Gastrocnemius medialis (tissue), 4 donors: Measurements from ENCODE around the gene FRY.

Experiments
- CTCF ChIP-seq, 5 experiments: fragments of 450-650 bp in 3 of 5; fragments of 200-600 bp in 2 of 5; sonication (generic) in 2 of 5; IDR thresholded peaks in 4 of 5; conservative IDR thresholded peaks in 1 of 5; 1 replicate in 4 of 5; 2 replicates in 1 of 5; pipeline ENCODE4 v1.5.1; 2016 to 2019; ENCODE audit warnings: antibody characterized with exemption in 5 of 5, mild to moderate bottlenecking in 3 of 5, moderate library complexity in 3 of 5
- POLR2A ChIP-seq, 2 donors: fragments of 450-650 bp; IDR thresholded peaks; one replicate each; pipeline ENCODE4 v1.6.1; 2017; ENCODE audit warnings: antibody characterized with exemption in 2 of 2, mild to moderate bottlenecking in 2 of 2, moderate library complexity in 2 of 2

DNA sequence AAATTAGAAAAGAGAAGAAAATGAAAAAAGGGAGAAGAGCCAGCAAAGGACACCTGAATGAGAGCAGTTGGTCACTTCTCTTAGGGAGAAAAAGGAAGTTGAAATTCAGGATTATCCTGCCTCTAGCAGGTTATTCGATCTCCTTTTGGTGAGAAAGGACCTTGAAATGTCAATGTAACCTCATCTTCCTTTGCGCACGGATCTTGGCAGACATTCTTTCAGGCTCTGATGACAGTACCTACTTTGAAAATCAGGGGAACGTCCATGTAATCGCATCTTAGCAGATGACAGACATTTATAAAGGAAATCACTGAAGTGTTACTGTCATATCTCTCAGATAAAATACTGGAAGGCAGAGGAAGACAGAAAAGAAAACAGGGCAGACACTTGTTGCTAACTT, 36.7 kb downstream of the FRY start:
- TF ChIP-seq CTCF (IDR thresholded peaks at IDR 0.05 in 4 of 5, conservative IDR thresholded peaks at IDR 0.05 in 1 of 5) (no peak), POLR2A (IDR thresholded peaks at IDR 0.05) (no peak)
